Hepatocyte (in vitro differentiated cells): Measurements from ENCODE around the gene ERC2.

Source experiments
- CTCF ChIP-seq: fragments of 200-600 bp; sonication (generic); IDR thresholded peaks from 2 replicates; pipeline ENCODE4 v1.5.1; 2016; ENCODE audit warnings: antibody characterized with exemption, mild to moderate bottlenecking; ENCODE audit not compliant: poor library complexity
- EZH2 ChIP-seq: fragments of 200-600 bp; sonication (generic); IDR thresholded peaks from 2 replicates; pipeline ENCODE4 v1.6.1; 2016; ENCODE audit warnings: antibody characterized with exemption, mild to moderate bottlenecking, borderline replicate concordance
- EZH2phosphoT487 ChIP-seq: fragments of 200-600 bp; sonication (generic); IDR thresholded peaks from one replicate; pipeline ENCODE4 v1.6.1; 2018; ENCODE audit warnings: antibody characterized with exemption, mild to moderate bottlenecking, low read depth, moderate library complexity; ENCODE audit not compliant: unreplicated experiment, severe bottlenecking

- no peak for TF ChIP-seq EZH2
- no peak for TF ChIP-seq EZH2phosphoT487
- TF ChIP-seq CTCF: no peak
Measured at GRCh38 chr3:56456117-56456516, 12.2 kb downstream of the ERC2 start.
